HG02943 (cell line): ENCODE measurements around the gene SPCS1.

ENCODE experiments used
- ATAC-seq: cut with Tn5 transposase; IDR thresholded peaks from one replicate; pipeline ENCODE4 v1.9.1; 2021; ENCODE audit warnings: mild to moderate bottlenecking, low read depth, moderate library complexity; ENCODE audit not compliant: unreplicated experiment

SPCS1 gene

GRCh38 chr3:52694528-52695189 is 11.2 kb upstream of the SPCS1 start:
- ATAC-seq: no peak

- no peak for ATAC-seq
Measured at GRCh38 chr3:52695798-52696671, 9.9 kb upstream of the SPCS1 start.

- ATAC-seq: no peak
Measured at GRCh38 chr3:52696830-52697631, 8.9 kb upstream of the SPCS1 start.

GRCh38 chr3:52697632-52697965 is 8.3 kb upstream of the SPCS1 start:
- ATAC-seq: no peak

GRCh38 chr3:52703341-52703740 is 2.6 kb upstream of the SPCS1 start:
- no peak for ATAC-seq

GRCh38 chr3:52704611-52705437 is 1.1 kb upstream of the SPCS1 start:
- ATAC-seq: peak; percentile 3

GRCh38 chr3:52705438-52705687 is 543 bp upstream of the SPCS1 start:
- ATAC-seq: peak; percentile 34

GRCh38 chr3:52707585-52707984 is 1.7 kb downstream of the SPCS1 start:
- no peak for ATAC-seq

GRCh38 chr3:52710512-52710911 is 4.6 kb downstream of the SPCS1 start:
- ATAC-seq: no peak

- no peak for ATAC-seq
Measured at GRCh38 chr3:52712291-52713212, 6.6 kb downstream of the SPCS1 start.

GRCh38 chr3:52714335-52715302 is 8.7 kb downstream of the SPCS1 start:
- no peak for ATAC-seq

GRCh38 chr3:52715714-52716305 is 9.9 kb downstream of the SPCS1 start:
- ATAC-seq: no peak

GRCh38 chr3:52719618-52720017 is 13.7 kb downstream of the SPCS1 start:
- no peak for ATAC-seq

- no peak for ATAC-seq
Measured at GRCh38 chr3:52721002-52721729, 15.3 kb downstream of the SPCS1 start.

GRCh38 chr3:52721730-52722008 is 15.8 kb downstream of the SPCS1 start:
- no peak for ATAC-seq

GRCh38 chr3:52722491-52722890 is 16.6 kb downstream of the SPCS1 start:
- no peak for ATAC-seq

- no peak for ATAC-seq
Measured at GRCh38 chr3:52723935-52724334, 18.0 kb downstream of the SPCS1 start.

- ATAC-seq: no peak
Measured at GRCh38 chr3:52724511-52724910, 18.6 kb downstream of the SPCS1 start.
